HS-27A (cell line): Measurements from ENCODE around the gene MAGEC3.

Source experiments
- DNase-seq: peaks from one replicate; pipeline ENCODE4 v3.0.0-alpha.2; 2012; ENCODE audit warnings: low read depth, missing footprints

Gene MAGEC3

DNA sequence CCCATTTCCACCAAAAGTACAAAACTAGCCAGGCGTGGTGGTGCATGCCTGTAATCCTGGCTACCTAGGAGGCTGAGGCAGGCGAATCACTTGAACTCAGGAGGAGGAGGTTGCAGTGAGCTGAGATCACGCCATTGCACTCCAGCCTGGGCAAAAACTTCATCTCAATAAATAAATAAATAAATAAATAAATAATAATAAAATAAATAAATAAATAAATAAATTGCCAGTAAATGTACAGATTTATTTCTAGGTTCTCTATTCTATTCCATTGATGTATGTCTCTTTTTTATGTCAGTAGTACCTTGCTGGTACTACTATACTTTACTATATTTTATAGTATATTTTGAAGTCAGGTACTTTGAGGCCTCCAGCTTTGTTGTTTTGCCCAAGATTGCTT lies 109.2 kb downstream of the MAGEC3 start:
- no peak for DNase-seq
